Type B pancreatic cell (in vitro differentiated cells): Measurements from ENCODE around the gene SLC27A3. TPM values are rescaled to one million over a fixed set of nuclear protein-coding genes. Genes with fewer than 3 reads are reported as not detected.

Experiments used
- DNase-seq: peaks from one replicate; pipeline ENCODE4 v3.0.0; 2021; ENCODE audit warnings: mixed read lengths; ENCODE audit not compliant: unreplicated experiment; ENCODE audit errors: extremely low spot score
- H3K27ac Mint-ChIP-seq: 2 replicates; pipeline ENCODE4 v1.8.0; 2021; ENCODE audit warnings: mild to moderate bottlenecking, mixed read lengths
- H3K27me3 Mint-ChIP-seq: 2 replicates; pipeline ENCODE4 v1.8.0; 2021; ENCODE audit warnings: mixed read lengths
- H3K36me3 Mint-ChIP-seq: 2 replicates; pipeline ENCODE4 v1.8.0; 2021; ENCODE audit warnings: mixed read lengths
- H3K4me1 Mint-ChIP-seq: one replicate; pipeline ENCODE4 v1.8.0; 2021; ENCODE audit warnings: mixed read lengths; ENCODE audit not compliant: unreplicated experiment
- H3K4me3 Mint-ChIP-seq: 2 replicates; pipeline ENCODE4 v1.8.0; 2021; ENCODE audit warnings: mild to moderate bottlenecking, mixed read lengths
- H3K9me3 Mint-ChIP-seq: 2 replicates; pipeline ENCODE4 v1.8.0; 2021; ENCODE audit warnings: mixed read lengths
- CTCF ChIP-seq: fragments of 200-600 bp; sonication (generic); conservative IDR thresholded peaks from 2 replicates; pipeline ENCODE4 v1.5.0; 2021; ENCODE audit warnings: antibody characterized with exemption, mild to moderate bottlenecking
- total RNA-seq: library from RNA; stranded (reverse); gene quantifications from 2 replicates; pipeline ENCODE4 v1.2.1, GENCODE V29; 2021; ENCODE audit warnings: low replicate concordance

Gene SLC27A3
- total RNA-seq, 1 donor from 2014 or later: 20.6 TPM

GRCh38 chr1:153734396-153735089 is 40.7 kb upstream of the SLC27A3 start:
- Mint-ChIP-seq H3K27me3 (no peaks in the 10 kb centered on the region), H3K4me1 (peaks cover 26% of the 10 kb centered on the region), H3K4me3 (no peak overlapping the region), H3K9me3 (no peaks in the 10 kb centered on the region), H3K27ac (peak overlapping the region; percentile 68), H3K36me3 (peaks cover 6% of the 10 kb centered on the region)
- no peak for TF ChIP-seq CTCF
- DNase-seq: no peak

GRCh38 chr1:153735090-153735420 is 40.2 kb upstream of the SLC27A3 start:
- H3K4me1 Mint-ChIP-seq: peaks cover 23% of the 10 kb centered on the region
- H3K9me3 Mint-ChIP-seq: no peaks in the 10 kb centered on the region
- peak overlapping the region; percentile 30 for H3K27ac Mint-ChIP-seq
- TF ChIP-seq CTCF: no peak
- DNase-seq: no peak
- H3K27me3 Mint-ChIP-seq: no peaks in the 10 kb centered on the region
- peaks cover 6% of the 10 kb centered on the region for H3K36me3 Mint-ChIP-seq
- H3K4me3 Mint-ChIP-seq: no peak overlapping the region

- TF ChIP-seq CTCF: no peak
- Mint-ChIP-seq H3K36me3 (peaks cover 16% of the 10 kb centered on the region), H3K27ac (no peak overlapping the region), H3K27me3 (no peaks in the 10 kb centered on the region), H3K4me3 (no peak overlapping the region), H3K4me1 (peaks cover 14% of the 10 kb centered on the region), H3K9me3 (no peaks in the 10 kb centered on the region)
- DNase-seq: no peak
Observed at GRCh38 chr1:153741986-153742385, 33.2 kb upstream of the SLC27A3 start.

- TF ChIP-seq CTCF: no peak
- H3K4me1 Mint-ChIP-seq: peaks cover 14% of the 10 kb centered on the region
- peak overlapping the region; percentile 57 for H3K27ac Mint-ChIP-seq
- H3K4me3 Mint-ChIP-seq: no peak overlapping the region
- peaks cover 18% of the 10 kb centered on the region for H3K36me3 Mint-ChIP-seq
- DNase-seq: no peak
- H3K9me3 Mint-ChIP-seq: no peaks in the 10 kb centered on the region
- no peaks in the 10 kb centered on the region for H3K27me3 Mint-ChIP-seq
Observed at GRCh38 chr1:153742411-153743142, 32.6 kb upstream of the SLC27A3 start.

- Mint-ChIP-seq H3K4me1 (peaks cover 20% of the 10 kb centered on the region), H3K36me3 (peaks cover 26% of the 10 kb centered on the region), H3K27me3 (no peaks in the 10 kb centered on the region), H3K9me3 (no peaks in the 10 kb centered on the region), H3K27ac (no peak overlapping the region), H3K4me3 (no peak overlapping the region)
- no peak for TF ChIP-seq CTCF
- no peak for DNase-seq
Observed at GRCh38 chr1:153745417-153745816, 29.8 kb upstream of the SLC27A3 start.
